ENCODE data around the gene MAML1.
A peak's percentile ranks its signal among the peaks of the same experiment; 100 is the strongest.
"Not testable (repeated sequence)": the region's sequence is repeated elsewhere in the genome, so short reads cannot be mapped to it uniquely, and the experiment has no call there.

Gene MAML1

DNA sequence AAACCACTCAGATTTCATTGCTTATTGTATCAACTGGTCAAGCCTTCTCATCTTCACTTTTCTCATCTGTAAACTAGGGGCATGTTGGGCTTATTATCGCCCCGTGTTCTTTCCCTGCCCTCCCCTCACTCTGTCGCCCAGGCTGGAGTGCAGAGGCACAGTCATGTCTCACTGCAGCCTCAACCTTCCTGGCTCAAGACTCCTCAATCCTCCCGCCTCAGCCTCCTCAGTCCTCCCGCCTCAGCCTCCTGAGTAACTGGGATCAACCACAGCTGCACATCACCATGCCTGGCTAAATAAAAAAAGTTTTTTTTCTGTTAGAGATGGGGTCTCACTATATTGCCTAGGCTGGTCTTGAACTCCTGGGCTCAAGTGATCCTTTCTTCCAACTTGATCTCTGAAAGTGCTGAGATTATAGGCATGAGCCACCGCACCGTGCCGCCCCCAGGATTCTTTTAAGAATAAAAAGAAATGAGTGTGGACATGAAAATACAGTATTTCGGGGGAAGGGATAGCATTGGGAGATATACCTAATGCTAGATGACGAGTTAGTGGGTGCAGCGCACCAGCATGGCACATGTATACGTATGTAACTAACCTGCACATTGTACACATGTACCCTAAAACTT, 2.0 kb downstream of the MAML1 start:
- no peak for DNase-seq

DNA sequence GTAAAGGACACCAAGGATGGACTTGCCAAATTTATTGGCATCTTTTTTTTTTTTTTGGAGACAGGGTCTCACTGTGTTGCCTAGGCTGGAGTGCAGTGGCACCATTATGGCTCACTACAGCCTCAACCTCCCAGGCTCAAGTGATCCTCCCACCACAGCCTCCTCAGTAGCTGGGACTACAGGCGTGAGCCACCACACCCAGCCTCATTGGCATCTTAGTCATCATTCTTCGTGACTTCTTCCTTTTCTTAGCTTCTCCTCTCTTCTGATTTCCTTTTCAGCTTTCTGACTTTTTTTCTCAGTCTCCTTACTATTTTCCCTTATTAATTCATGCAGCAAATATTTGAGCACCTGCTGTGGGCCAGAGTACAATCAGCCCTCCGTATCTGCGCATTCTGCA, 6.1 kb downstream of the MAML1 start:
- DNase-seq = no peak

DNA sequence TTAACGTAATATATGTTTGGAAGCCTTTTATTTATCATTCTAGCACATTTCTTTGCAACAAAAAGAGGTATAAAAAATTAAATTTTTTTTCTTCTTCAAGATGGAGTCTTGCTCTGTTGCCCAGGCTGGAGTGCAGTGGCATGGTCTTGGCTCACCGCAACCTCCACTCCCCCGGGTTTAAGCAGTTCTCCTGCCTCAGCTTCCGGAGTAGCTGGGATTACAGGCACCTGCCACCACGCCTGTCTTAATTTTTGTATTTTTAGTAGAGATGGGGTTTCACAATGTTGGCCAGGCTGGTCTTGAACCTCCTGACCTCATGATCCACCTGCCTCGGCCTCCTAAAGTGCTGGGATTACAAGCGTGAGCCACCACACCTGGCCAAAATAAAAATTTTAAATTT, 11.5 kb downstream of the MAML1 start:
- not testable (repeated sequence) for DNase-seq

DNA sequence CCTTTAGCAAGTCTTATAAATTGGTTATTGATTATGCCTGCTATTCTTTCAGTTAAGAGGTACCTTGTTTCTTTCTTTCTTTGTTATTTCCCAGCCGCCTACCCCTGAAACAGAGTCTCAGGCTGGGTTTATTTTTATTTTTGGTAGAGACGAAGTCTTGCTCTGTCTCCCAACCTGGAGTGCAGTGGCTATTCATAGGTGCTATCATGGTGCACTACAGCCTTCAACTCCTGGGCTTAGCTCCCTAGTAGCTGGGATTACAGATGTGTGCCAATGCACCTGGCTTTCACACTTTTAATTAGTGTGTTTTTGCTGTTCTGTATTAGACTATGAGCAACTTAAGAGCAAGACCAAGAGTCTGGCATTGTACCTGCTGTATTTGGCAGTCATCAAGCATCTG, 14.2 kb downstream of the MAML1 start:
- no peak for DNase-seq

DNA sequence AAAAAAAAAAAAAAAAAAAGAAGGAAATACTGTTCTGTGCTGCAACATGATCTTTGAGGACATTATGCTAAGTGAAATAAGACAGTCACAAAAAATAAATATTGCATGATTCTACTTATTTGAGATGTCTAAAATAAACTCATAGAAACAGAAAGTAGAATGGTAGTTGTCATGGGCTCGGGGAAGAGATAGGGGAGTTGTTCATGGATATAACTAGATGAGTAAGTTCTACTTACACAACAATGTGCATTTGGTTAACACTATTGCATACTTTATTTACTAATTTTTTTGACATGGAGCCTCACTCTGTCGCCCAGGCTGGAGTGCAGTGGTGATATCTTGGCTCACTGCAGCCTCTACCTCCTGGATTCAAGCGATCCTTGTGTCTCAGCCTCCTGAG, 15.2 kb downstream of the MAML1 start:
- no peak for DNase-seq

DNA sequence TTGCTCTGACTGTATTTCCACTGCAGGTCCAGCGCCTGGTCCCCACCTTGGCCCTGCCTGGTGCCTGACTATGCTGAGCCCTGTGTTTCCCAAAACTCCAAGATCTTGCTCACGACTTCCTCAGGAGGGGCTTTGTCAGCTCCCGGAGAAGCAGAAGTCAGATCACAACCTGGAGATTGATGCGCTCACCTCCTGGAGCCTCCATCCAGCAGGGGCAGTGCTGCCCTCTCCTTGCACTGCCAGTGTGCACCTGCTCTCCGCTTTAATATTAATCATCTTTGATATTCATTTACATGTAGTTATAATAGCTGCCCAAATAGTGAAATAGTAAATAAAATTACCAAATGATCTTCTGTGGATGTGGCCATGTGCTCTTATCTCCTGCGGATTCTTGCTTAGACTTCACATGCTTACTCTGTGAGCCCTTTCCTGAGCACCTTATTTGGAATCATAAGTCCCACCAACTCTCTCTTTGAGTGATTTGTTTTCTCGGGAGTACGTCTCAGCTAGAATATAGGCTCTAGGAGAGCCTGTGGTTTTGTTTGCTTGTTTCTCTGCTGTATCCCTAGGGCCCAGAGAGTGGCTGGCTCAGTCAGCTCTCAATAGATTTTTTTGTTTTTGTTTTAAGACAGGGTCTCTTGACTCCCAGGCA, 17.4 kb downstream of the MAML1 start:
- no peak for DNase-seq

DNA sequence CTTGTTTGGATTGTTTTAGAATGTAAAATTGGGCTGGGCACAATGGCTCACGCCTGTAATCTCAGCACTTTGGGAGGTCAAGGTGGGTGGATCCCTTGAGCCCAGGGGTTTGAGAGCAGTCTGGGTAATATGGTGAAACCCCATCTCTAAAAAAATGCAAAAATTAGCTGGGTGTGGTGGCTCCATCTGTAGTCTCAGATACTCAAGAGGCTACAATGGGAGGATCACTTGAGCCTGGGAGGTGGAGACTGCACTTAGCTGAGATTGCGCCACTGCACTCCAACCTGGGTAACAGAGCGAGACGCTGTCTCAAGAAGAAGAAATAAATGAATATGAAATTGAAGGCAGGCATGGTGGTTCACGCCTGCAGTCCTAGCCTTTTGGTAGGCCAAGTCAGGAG, 21.3 kb downstream of the MAML1 start:
- DNase-seq = no peak

DNA sequence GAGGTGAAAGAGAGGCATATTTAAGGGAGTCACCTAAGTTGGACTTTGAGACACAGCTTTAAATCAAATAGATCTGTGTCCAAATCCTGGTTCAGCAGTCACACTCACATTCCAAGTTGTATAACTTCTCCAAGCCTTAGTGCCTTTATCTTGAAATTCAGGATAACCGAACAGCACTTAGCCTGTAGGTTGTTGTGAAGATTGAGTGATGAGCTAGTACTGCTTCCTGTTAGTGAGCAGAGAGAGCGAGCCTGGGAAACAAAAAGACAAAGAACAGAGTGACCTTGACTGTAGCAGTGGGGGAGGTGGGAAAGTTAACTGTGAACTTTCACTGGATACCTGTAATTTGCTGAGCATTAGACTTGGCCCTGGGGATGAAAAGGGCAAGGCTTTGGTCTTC, 22.4 kb downstream of the MAML1 start:
- no peak for DNase-seq

DNA sequence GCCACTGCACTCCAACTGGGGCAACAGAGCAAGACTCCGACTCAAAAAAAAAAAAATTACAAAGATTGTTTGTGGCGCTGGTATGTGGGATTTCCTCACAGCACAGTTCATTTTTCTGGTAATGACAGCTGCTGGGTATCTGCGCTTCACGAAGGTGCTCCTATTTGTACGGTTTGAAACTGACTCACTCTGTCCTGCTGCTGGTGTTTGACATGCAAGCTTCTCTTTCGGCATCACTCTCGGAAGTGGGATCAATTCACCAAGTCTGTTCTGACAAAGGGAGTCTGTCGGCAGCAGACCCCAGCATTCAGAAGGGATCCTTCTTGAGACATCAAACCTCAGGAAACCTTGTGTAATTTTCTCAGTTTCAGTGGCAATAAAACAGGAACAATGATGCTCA, 26.3 kb downstream of the MAML1 start:
- peak; percentile 17 for DNase-seq

DNA sequence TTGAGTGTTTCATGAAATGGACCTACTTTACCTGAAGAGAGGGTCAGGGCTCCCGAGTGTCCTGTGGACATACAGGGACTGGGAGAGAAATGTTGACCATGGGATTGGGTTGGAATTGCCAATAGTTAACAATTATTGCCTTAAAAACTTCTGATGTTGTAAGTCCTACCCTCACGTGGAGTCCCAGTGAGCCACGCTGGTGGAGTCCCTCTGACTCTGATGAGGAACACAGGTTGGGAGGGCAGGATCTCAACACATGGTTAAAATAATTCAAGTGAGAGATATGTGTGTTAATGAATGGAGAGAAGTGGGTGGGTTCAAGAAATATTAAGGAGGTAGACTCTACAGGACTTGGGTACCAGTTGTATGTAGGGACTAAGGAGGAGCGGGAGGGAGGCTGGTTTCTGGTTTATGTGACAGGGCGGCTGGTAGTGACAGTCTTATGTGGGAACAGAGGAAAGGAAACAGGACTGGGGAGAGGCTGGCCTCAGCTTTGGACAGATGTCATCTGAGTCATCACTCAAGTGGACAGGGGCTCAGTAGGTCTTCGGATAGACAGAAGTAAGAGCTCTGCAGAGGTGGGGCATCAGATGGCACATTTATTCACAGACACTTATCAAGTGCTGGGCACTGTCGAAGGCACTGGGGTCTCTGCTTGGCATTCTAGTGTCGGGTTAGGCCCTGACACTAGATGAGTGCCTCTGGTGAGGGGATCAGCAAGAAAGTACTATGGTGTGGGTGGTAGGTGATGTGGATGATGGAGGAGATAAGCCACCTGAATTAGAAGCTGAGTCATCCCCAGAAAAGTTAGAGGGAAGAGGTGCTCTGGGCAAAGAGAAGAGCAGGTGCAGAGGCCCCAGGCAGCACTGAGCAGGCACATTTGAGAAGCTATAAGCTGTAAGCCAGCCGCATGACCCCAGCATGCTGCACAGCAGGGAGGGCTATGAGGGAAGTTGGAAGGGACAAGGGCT, 27.2 kb downstream of the MAML1 start:
- DNase-seq = peak; percentile 62

DNA sequence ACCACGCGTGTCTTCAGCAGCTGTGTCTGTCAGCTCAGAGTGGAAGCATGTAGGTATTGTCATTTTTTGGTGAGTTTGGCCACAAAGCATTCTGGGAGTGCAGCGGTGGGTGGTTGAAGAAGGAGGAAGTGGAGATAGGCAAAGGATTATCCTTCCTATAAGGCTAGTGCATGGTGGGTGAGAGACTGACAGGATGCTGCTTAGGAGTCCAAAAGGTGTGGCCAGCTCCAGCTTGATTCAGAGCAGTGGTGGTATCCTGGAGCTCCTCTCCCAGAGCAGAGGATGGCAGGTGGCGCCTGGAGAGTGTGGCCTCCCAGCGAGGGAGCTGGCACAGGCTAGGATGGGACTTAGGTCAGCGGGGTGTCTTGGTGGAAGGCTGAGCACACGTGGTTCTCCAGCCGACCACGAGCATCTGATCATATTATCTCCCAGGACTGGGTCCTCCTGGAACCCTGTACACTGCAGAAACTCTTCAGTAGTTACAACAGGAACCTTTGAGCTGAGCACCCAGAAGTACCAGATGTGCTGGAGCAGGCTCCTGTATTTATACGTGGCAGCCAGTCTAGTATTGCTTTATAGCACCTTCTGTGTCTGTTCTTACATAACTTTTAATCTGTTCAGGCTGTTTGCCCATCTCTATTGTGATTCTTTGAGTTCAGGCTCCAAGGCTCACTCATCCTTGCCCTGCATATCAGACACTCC, 29.6 kb downstream of the MAML1 start:
- DNase-seq = peak; percentile 28

DNA sequence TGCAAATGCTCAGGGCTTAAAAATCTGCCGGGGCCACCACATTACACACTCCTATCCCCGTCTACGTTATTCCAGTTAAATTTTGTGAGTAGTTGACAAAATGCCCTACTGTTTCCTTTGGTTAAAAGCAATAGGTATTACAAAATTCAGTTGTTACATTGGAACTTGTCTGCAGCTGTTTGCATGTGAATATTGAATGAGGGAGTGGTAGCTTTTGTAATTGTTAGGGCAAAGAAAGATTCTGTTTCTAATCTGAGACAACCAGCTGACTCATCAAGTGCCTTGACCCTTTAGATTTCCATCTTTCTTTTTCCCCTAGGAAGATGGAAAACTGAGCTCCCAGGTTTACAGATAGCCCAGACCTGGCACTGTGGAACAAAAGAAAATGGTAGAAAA, 30.2 kb downstream of the MAML1 start:
- no peak for DNase-seq

DNA sequence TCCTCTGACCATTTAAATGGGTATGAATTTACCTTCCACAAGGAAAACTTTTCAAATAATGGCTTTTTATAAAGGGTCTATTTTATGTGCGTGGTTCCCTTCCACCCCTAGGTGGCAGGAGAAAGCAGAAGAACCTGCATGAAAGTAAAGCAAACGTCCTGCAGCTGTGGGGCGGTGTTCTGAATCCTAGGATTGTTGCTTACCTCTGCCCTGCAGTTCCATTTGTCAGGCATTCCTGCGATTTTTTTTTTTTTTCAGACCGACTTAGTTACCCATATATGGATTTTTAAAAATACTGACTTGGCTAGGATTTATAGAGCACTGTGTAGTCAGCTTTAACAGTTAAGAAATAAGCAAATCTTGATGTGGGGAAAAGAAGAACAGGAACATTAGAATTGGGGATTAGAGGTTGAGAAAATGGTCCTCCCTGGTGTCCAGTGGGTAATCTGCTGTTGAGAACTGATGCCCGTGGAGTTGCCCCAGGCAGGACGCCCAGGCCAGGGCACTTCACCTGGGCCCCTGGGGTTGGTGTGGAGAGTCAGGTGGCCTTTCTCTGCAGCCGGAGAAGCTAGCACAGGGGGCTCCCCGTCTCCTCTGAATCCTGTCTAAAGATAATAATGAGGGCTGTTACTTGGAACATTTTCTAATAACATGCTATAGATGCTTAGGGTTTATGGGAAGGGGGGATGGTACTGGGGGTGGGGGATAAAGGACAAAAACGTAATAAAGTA, 30.8 kb downstream of the MAML1 start:
- peak; percentile 59 for DNase-seq

DNA sequence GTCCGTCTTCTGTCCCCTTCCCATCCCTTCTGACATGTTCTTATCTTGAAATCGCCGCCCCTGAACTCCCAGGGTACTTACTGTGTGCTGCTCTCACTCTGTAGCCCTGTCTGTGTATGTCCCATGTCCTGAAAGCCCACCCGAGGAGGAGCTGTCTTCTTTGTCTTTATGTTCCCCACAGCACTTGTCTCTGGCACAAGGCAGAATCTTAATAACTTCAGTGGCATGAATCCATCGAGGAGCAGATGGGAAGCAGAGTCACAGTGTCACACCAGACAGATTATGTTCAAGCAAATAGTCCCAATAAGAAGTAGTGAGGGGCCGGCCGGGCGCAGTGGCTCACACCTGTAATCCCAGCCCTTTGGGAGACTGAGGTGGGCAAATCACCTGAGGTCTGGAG, 31.4 kb downstream of the MAML1 start:
- no peak for DNase-seq

DNA sequence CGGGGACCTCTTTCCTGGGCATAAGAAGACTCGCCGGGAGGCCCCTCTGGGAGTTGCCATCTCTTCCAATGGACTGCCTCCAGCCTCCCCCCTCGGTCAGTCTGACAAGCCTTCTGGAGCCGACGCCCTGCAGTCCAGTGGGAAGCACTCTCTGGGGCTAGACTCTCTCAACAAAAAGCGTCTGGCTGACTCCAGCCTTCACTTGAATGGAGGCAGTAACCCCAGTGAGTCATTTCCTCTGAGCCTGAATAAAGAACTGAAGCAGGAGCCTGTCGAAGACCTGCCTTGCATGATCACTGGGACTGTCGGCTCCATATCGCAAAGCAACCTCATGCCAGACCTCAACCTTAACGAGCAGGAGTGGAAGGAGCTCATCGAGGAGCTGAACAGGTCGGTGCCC, 32.8 kb downstream of the MAML1 start:
- DNase-seq = no peak

DNA sequence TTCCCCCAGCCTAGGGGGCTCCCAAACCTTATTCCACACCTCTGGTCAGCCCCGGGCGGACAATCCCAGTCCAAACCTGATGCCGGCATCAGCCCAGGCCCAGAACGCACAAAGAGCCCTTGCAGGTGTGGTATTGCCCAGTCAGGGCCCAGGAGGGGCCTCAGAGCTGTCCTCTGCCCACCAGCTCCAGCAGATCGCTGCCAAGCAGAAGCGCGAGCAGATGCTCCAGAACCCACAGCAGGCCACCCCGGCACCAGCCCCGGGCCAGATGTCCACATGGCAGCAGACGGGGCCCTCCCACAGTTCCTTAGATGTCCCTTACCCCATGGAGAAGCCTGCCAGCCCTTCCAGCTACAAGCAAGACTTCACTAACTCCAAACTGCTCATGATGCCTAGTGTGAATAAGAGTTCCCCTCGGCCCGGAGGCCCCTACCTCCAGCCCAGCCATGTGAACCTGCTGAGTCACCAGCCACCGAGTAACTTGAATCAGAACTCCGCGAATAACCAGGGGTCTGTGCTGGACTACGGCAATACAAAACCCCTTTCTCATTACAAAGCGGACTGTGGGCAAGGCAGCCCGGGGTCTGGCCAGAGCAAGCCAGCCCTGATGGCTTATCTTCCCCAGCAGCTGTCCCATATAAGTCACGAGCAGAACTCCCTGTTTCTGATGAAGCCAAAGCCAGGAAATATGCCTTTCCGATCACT, 33.6 kb downstream of the MAML1 start:
- DNase-seq = no peak

DNA sequence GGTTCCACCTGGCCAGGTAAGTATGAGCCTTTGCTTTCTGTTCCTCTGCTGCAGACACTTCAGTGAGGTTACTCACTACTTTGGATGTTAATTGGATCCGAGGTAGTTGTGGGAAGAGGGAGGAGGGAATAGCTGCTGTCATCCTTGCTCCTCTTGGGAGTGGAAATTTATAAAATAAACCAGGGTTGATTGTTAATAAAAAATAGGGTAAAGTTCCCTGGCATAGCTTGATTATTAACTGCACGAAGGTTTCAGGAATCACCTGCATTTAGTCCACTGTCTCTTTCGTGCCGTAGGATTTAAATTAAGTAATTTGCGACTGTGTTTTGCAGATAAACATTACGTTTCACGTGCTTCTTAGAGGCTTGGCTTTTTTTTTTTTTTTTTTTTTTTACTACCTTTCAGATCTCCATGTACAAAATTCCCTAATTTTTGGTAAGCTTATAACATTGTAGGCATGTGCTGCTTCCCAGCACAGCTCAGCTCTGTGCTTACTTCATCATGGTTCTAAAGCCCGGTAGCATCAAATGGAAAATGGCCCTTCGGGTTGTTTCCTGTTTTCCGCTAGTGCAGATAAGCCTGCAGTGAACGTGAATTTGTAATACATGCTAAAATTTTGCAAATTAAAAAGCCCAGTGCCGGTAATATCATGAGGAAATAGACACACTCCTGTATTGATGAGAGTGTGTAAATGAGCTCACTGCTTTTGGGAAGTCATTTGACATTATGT, 34.3 kb downstream of the MAML1 start:
- DNase-seq = no peak

DNA sequence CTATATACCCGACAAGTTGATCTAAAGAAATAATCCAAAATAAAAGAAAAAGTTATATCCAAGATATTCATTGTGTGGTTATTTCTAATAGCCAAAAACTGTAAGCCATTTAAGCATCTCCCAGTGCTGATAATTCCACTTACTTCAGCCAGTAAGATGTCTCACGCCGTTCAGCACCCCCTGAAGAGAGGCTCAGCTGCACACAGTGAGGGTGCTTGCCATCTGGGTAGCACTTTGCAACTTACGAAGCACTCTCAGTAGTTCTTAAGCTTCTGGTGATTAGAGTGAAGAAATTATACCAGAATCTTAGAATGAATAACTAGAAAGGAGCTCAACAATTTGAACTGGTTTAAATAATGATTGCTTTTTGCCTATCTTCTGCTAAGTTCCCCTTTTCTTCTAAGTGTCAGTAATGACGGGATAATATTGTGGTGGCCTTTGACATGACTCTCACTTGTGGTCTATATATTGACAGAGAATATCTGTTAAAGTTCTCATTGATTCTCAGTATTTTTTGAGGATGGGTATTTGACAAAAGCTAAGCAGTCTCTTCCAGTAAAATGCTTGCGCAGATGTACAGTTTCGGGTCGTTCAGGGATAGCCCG, 35.0 kb downstream of the MAML1 start:
- no peak for DNase-seq

DNA sequence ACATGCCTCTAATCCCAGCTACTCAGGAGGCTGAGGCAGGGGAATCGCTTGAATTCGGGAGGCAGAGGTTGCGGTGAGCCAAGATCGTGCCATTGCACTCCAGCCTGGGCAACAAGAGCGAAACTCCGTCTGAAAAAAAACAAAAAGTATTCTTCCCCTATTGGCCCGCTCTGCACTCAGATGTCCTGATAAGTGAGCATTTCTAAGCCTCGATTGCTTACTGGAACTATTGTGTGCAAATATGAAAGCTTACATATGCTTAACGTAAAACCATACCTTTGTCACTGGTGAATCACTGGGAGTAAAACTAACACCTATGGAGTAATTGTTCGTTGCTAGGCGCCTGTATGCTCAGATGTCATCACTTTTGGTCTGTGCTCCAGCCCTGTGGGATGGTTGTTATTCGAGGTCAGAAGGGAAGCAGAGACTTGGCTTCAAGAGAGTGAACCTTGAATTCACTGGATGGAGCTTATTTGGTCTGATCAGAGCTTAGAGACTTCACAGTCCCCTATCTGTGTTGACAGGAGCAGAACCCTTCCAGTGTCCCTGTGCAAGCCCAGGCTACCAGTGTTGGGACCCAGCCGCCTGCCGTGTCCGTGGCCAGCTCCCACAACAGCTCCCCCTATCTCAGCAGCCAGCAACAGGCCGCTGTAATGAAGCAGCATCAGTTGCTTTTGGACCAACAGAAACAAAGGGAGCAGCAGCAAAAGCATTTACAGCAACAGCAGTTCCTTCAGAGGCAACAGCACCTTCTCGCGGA, 35.9 kb downstream of the MAML1 start:
- peak; percentile 16 for DNase-seq

DNA sequence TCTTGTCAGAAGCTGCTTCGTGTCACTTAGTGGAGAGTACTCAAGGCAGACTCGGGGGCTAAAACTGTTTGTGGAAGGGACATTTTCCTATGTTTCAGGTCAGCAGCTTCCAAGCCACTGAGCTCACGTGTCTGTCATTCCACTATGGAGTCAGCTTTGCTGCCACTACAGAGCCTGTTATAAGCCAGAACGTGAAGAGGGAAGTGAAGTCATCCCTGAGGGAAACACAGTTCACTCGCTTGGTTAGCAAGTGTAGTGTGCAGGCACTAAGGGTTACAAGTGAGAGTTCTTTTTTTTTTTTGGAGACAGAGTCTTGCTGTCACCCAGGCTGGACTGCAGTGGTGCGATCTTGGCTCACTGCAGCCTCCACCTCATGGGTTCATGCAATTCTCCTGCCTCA, 36.6 kb downstream of the MAML1 start:
- DNase-seq = no peak

Data from activated CD4-positive, alpha-beta T cell treated with anti-CD3 and anti-CD28 coated beads, Interleukin-10, Interleukin-2, amounts not matched to agents 100 ng/mL and 50 ng/mL, durations not matched to agents 16 hours and 8 hours (primary cell).